Measurements from ENCODE around the gene PCDHGB2.

- TF ChIP-seq CTCF (IDR thresholded peaks at IDR 0.05; ENCODE audit: insufficient read depth, low read length) (no peak), POLR2AphosphoS5 (IDR thresholded peaks at IDR 0.05; ENCODE audit: low read depth) (no peak), REST (IDR thresholded peaks at IDR 0.05; ENCODE audit: insufficient replicate concordance, low read depth) (no peak), GABPA (IDR thresholded peaks at IDR 0.05; ENCODE audit: low read depth) (no peak)
These were observed 14.5 kb upstream of the PCDHGB2 start for GRCh38 chr5:141345327-141345726.

Measured in HL-60 (cell line).